Endodermal cell (in vitro differentiated cells): Measurements from ENCODE around the gene DNM1. TPM values are rescaled to one million over a fixed set of nuclear protein-coding genes. Genes with fewer than 3 reads are reported as not detected.

Experiments
- DNase-seq: peaks from one replicate; pipeline ENCODE4 v3.0.0-alpha.2; 2017
- H3K27ac ChIP-seq: 2 replicates; pipeline ENCODE4 v1.5.1; 2013; ENCODE audit warnings: mild to moderate bottlenecking, low read depth, low read length, moderate library complexity
- H3K27me3 ChIP-seq: 2 replicates; pipeline ENCODE4 v1.6.1; 2013; ENCODE audit warnings: mild to moderate bottlenecking, low read length, moderate library complexity; ENCODE audit not compliant: insufficient read depth, control insufficient read depth, poor library complexity, severe bottlenecking
- H3K36me3 ChIP-seq: 2 replicates; pipeline ENCODE4 v1.7.0; 2013; ENCODE audit warnings: mild to moderate bottlenecking, low read length, moderate library complexity; ENCODE audit not compliant: control insufficient read depth, insufficient read depth
- H3K4me1 ChIP-seq: one replicate; pipeline ENCODE4 v1.7.0; 2013; ENCODE audit warnings: low read length; ENCODE audit not compliant: control insufficient read depth, insufficient read depth
- H3K4me3 ChIP-seq: 2 replicates; pipeline ENCODE4 v1.5.1; 2013; ENCODE audit warnings: mild to moderate bottlenecking, low read length, moderate library complexity
- H3K9ac ChIP-seq: 2 replicates; pipeline ENCODE4 v1.6.1; 2013; ENCODE audit warnings: mild to moderate bottlenecking, low read length, moderate library complexity; ENCODE audit not compliant: poor library complexity, severe bottlenecking; ENCODE audit errors: extremely low read depth
- H3K9me3 ChIP-seq: 2 replicates; pipeline ENCODE4 v1.6.1; 2013; ENCODE audit warnings: mild to moderate bottlenecking, low read length, moderate library complexity; ENCODE audit not compliant: control insufficient read depth
- H3K27ac Mint-ChIP-seq: 2 replicates; pipeline ENCODE4 v1.8.0; 2020; ENCODE audit warnings: mixed read lengths
- H3K27me3 Mint-ChIP-seq: 2 replicates; pipeline ENCODE4 v1.8.0; 2021; ENCODE audit warnings: mild to moderate bottlenecking, mixed read lengths; ENCODE audit not compliant: insufficient read depth
- H3K36me3 Mint-ChIP-seq: 2 replicates; pipeline ENCODE4 v1.8.0; 2020; ENCODE audit warnings: low read depth, mixed read lengths
- H3K4me1 Mint-ChIP-seq: 2 replicates; pipeline ENCODE4 v1.8.0; 2020; ENCODE audit warnings: mixed read lengths
- H3K4me3 Mint-ChIP-seq: 2 replicates; pipeline ENCODE4 v1.8.0; 2020; ENCODE audit warnings: mild to moderate bottlenecking, moderate library complexity, mixed read lengths
- H3K9me3 Mint-ChIP-seq: 2 replicates; pipeline ENCODE4 v1.8.0; 2020; ENCODE audit warnings: mild to moderate bottlenecking, mixed read lengths
- CTCF ChIP-seq: fragments of 200-600 bp; sonication (generic); conservative IDR thresholded peaks from 2 replicates; pipeline ENCODE4 v1.5.0; 2021; ENCODE audit warnings: antibody characterized with exemption, mild to moderate bottlenecking
- WGBS, 2 experiments: methylation state at CpG; one replicate each; pipeline versions ENCODE4 v1.1.5 to v1.1.7; 2013; ENCODE audit warnings: missing lambda C conversion rate in 2 of 2, mixed read lengths in 1 of 2; ENCODE audit not compliant: insufficient coverage in 1 of 2, insufficient read length in 1 of 2; 5-methylcytosine and 5-hydroxymethylcytosine counted together
- total RNA-seq, 2 donors: library from RNA; stranded (reverse); fragmentation: NEBNext Ultra II Directional in 1 of 2; extraction: Animal tissue kit (Norgen Biotek cat#: 25700) in 1 of 2; gene quantifications; 2 replicates in 1 of 2; 3 replicates in 1 of 2; pipeline ENCODE4 v1.2.1, GENCODE V29; 2021

Gene DNM1
- total RNA-seq, 2 donors from 2014 or later = 55.8 to 147 TPM

- peaks cover 65% of the 10 kb centered on the region for H3K36me3 Mint-ChIP-seq
These were observed 59.5 kb downstream of the DNM1 start for GRCh38 chr9:128262687-128263086.

GRCh38 chr9:128265348-128265847, 62.2 kb downstream of the DNM1 start:
- Histone ChIP-seq H3K27me3 (no peaks in the 10 kb centered on the region), H3K9ac (no peak overlapping the region), H3K36me3 (peaks cover 70% of the 10 kb centered on the region), H3K9me3 (no peaks in the 10 kb centered on the region), H3K4me3 (no peak overlapping the region), H3K27ac (no peak overlapping the region), H3K4me1 (no peaks in the 10 kb centered on the region)
- H3K36me3 Mint-ChIP-seq = peaks cover 62% of the 10 kb centered on the region
- no peaks in the 10 kb centered on the region for H3K4me1 Mint-ChIP-seq
- WGBS, 2 experiments = 94 to 97% methylated on average over 6 to 10 of the region's 10 CpGs
- no peaks in the 10 kb centered on the region for H3K27me3 Mint-ChIP-seq
- H3K27ac Mint-ChIP-seq = no peak overlapping the region
- DNase-seq = no peak
- no peak for TF ChIP-seq CTCF
- H3K9me3 Mint-ChIP-seq = no peaks in the 10 kb centered on the region
- H3K4me3 Mint-ChIP-seq = no peak overlapping the region

More at GRCh38 chr9:128262687-128263086, 59.5 kb downstream of the DNM1 start:
- H3K4me1 Mint-ChIP-seq = no peaks in the 10 kb centered on the region
- H3K4me3 Mint-ChIP-seq = no peak overlapping the region
- no peaks in the 10 kb centered on the region for H3K9me3 Mint-ChIP-seq
- no peak overlapping the region for H3K27ac ChIP-seq
- no peaks in the 10 kb centered on the region for H3K9me3 ChIP-seq
- no peak overlapping the region for H3K9ac ChIP-seq
- WGBS, 2 experiments = 97 to 100% methylated on average over 1 to 4 of the region's 4 CpGs
- H3K27ac Mint-ChIP-seq = no peak overlapping the region
- H3K4me1 ChIP-seq = no peaks in the 10 kb centered on the region
- H3K27me3 ChIP-seq = no peaks in the 10 kb centered on the region
- no peak overlapping the region for H3K4me3 ChIP-seq
- no peaks in the 10 kb centered on the region for H3K27me3 Mint-ChIP-seq
- peaks cover 67% of the 10 kb centered on the region for H3K36me3 ChIP-seq
- no peak for TF ChIP-seq CTCF
- no peak for DNase-seq

- peaks cover 57% of the 10 kb centered on the region for H3K36me3 Mint-ChIP-seq
- no peak overlapping the region for H3K4me3 Mint-ChIP-seq
- Histone ChIP-seq H3K27ac (no peak overlapping the region), H3K9ac (no peak overlapping the region), H3K27me3 (no peaks in the 10 kb centered on the region), H3K4me3 (no peak overlapping the region), H3K36me3 (peaks cover 70% of the 10 kb centered on the region), H3K4me1 (no peaks in the 10 kb centered on the region), H3K9me3 (no peaks in the 10 kb centered on the region)
- TF ChIP-seq CTCF = no peak
- DNase-seq = no peak
- WGBS, 2 experiments = 95% methylated on average over 10 to 15 of the region's 15 CpGs
- no peaks in the 10 kb centered on the region for H3K9me3 Mint-ChIP-seq
- H3K27me3 Mint-ChIP-seq = no peaks in the 10 kb centered on the region
- no peak overlapping the region for H3K27ac Mint-ChIP-seq
- H3K4me1 Mint-ChIP-seq = no peaks in the 10 kb centered on the region
These were observed 63.9 kb downstream of the DNM1 start for GRCh38 chr9:128266868-128267590.
